Vagina (tissue), 2 donors: Measurements from ENCODE around the gene HCN4. TPM values are rescaled to one million over a fixed set of nuclear protein-coding genes. Genes with fewer than 3 reads are reported as not detected.
"Not testable (repeated sequence)": the region's sequence is repeated elsewhere in the genome, so short reads cannot be mapped to it uniquely, and the experiment has no call there.

Experiments
- DNase-seq, 2 donors: peaks; one replicate each; pipeline ENCODE4 v3.0.0-alpha.2; 2017; ENCODE audit errors: extremely low spot score in 2 of 2
- H3K27ac ChIP-seq: fragments of 200-600 bp; sonication (generic); one replicate; pipeline ENCODE4 v1.5.1; 2019
- H3K27me3 ChIP-seq: fragments of 200-600 bp; sonication (generic); one replicate; pipeline ENCODE4 v1.5.1; 2019
- H3K36me3 ChIP-seq, 2 donors: fragments of 200-600 bp; sonication (generic); one replicate each; pipeline ENCODE4 v1.5.1; 2017 to 2019
- H3K4me1 ChIP-seq: fragments of 200-600 bp; sonication (generic); one replicate; pipeline ENCODE4 v1.5.1; 2019
- H3K4me3 ChIP-seq, 2 donors: fragments of 200-600 bp; sonication (generic); 1 replicate in 1 of 2; 2 replicates in 1 of 2; pipeline ENCODE4 v1.5.1; 2016 to 2019
- H3K9me3 ChIP-seq: fragments of 200-600 bp; sonication (generic); one replicate; pipeline ENCODE4 v1.5.1; 2019
- CTCF ChIP-seq, 3 experiments: fragments of 450-650 bp in 2 of 3; fragments of 200-600 bp in 1 of 3; sonication (generic) in 1 of 3; IDR thresholded peaks; one replicate each; pipeline ENCODE4 v1.5.1; 2017 to 2019; ENCODE audit warnings: antibody characterized with exemption in 3 of 3, mild to moderate bottlenecking in 2 of 3, moderate library complexity in 2 of 3
- POLR2A ChIP-seq, 2 donors: fragments of 450-650 bp; IDR thresholded peaks; one replicate each; pipeline ENCODE4 v1.6.1; 2017; ENCODE audit warnings: antibody characterized with exemption in 2 of 2, mild to moderate bottlenecking in 2 of 2, moderate library complexity in 2 of 2
- POLR2AphosphoS5 ChIP-seq, 2 donors: sonication (generic); formaldehyde crosslinking; IDR thresholded peaks; one replicate each; pipeline ENCODE4 v1.9.0; 2017; ENCODE audit warnings: antibody characterized with exemption in 2 of 2, mild to moderate bottlenecking in 2 of 2, low read depth in 1 of 2; ENCODE audit not compliant: insufficient read depth in 1 of 2
- intact Hi-C: fragments of 100-400 bp; cut with DNase I; formaldehyde crosslinking; loops from one replicate; pipeline ENCODE4 v1.15.1; 2023
- total RNA-seq: library from RNA; depleted of rRNA; stranded (reverse); fragments of >200 nt; gene quantifications from one replicate; pipeline ENCODE4 v1.2.3, GENCODE V29; 2016

HCN4 gene
- 0.25 TPM for total RNA-seq

- DNase-seq, result no peak
- H3K4me3 ChIP-seq, result peak within 1 kb of the TSS; percentile 10 to 30
- no peaks in the 10 kb centered on the region for H3K4me1 ChIP-seq
- no peak within 1 kb of the TSS for H3K27ac ChIP-seq
- H3K36me3 ChIP-seq, result no peaks in the 10 kb centered on the region
- no peaks in the 10 kb centered on the region for H3K27me3 ChIP-seq
- intact Hi-C loops, result no loop called here
- H3K9me3 ChIP-seq, result no peaks in the 10 kb centered on the region
- no peak for TF ChIP-seq POLR2A (IDR thresholded peaks at IDR 0.05)
- no peak for TF ChIP-seq POLR2AphosphoS5 (IDR thresholded peaks at IDR 0.05; ENCODE audit: insufficient read depth in 1 of 2, low read depth in 1 of 2)
- TF ChIP-seq CTCF (IDR thresholded peaks at IDR 0.05), result no peak
Observed at GRCh38 chr15:73368301-73369136, at the start of gene HCN4. Gene HCN4 (minus strand): TSS chr15:73368958. CDS start chr15:73368270, 688 bp downstream.

GRCh38 chr15:73414876-73415275 is 46.1 kb upstream of the HCN4 start:
- TF ChIP-seq POLR2AphosphoS5 (IDR thresholded peaks at IDR 0.05; ENCODE audit: insufficient read depth in 1 of 2, low read depth in 1 of 2) (no peak), POLR2A (IDR thresholded peaks at IDR 0.05) (no peak), CTCF (IDR thresholded peaks at IDR 0.05) (no peak)

GRCh38 chr15:73403171-73403570 is 34.4 kb upstream of the HCN4 start:
- TF ChIP-seq CTCF (IDR thresholded peaks at IDR 0.05) (no peak), POLR2A (IDR thresholded peaks at IDR 0.05) (no peak), POLR2AphosphoS5 (IDR thresholded peaks at IDR 0.05; ENCODE audit: insufficient read depth in 1 of 2, low read depth in 1 of 2) (no peak)
- DNase-seq, result no peak

More at GRCh38 chr15:73414876-73415275, 46.1 kb upstream of the HCN4 start:
- H3K36me3 ChIP-seq, result no peaks in the 10 kb centered on the region
- H3K4me1 ChIP-seq, result no peaks in the 10 kb centered on the region
- intact Hi-C loops, result no loop called here
- no peak for DNase-seq
- no peak overlapping the region for H3K4me3 ChIP-seq
- H3K9me3 ChIP-seq, result no peaks in the 10 kb centered on the region
- no peaks in the 10 kb centered on the region for H3K27me3 ChIP-seq
- no peak overlapping the region for H3K27ac ChIP-seq

GRCh38 chr15:73400222-73400621 is 31.5 kb upstream of the HCN4 start:
- H3K27me3 ChIP-seq, DNase-seq, H3K4me1 ChIP-seq, H3K36me3 ChIP-seq, H3K27ac ChIP-seq, H3K4me3 ChIP-seq, intact Hi-C loops, H3K9me3 ChIP-seq: not testable (repeated sequence)

More at GRCh38 chr15:73403171-73403570, 34.4 kb upstream of the HCN4 start:
- H3K9me3 ChIP-seq, result no peaks in the 10 kb centered on the region
- H3K4me1 ChIP-seq, result no peaks in the 10 kb centered on the region
- H3K27ac ChIP-seq, result no peak overlapping the region
- intact Hi-C loops, result no loop called here
- H3K4me3 ChIP-seq, result no peak overlapping the region
- no peaks in the 10 kb centered on the region for H3K27me3 ChIP-seq
- H3K36me3 ChIP-seq, result no peaks in the 10 kb centered on the region

- H3K36me3 ChIP-seq, result no peaks in the 10 kb centered on the region
- H3K27ac ChIP-seq, result no peak overlapping the region
- DNase-seq, result no peak
- H3K4me1 ChIP-seq, result no peaks in the 10 kb centered on the region
- intact Hi-C loops, result no loop called here
- no peaks in the 10 kb centered on the region for H3K27me3 ChIP-seq
- no peak for TF ChIP-seq POLR2AphosphoS5 (IDR thresholded peaks at IDR 0.05; ENCODE audit: insufficient read depth in 1 of 2, low read depth in 1 of 2)
- no peak for TF ChIP-seq POLR2A (IDR thresholded peaks at IDR 0.05)
- TF ChIP-seq CTCF (IDR thresholded peaks at IDR 0.05), result no peak
- H3K9me3 ChIP-seq, result no peaks in the 10 kb centered on the region
- H3K4me3 ChIP-seq, result no peak overlapping the region
Observed at GRCh38 chr15:73398861-73399260, 30.1 kb upstream of the HCN4 start.
